Glutamatergic neuron (in vitro differentiated cells): ENCODE measurements around the gene WDR41. TPM values are rescaled to one million over a fixed set of nuclear protein-coding genes. Genes with fewer than 3 reads are reported as not detected.
"Not testable (repeated sequence)": the region's sequence is repeated elsewhere in the genome, so short reads cannot be mapped to it uniquely, and the experiment has no call there.

Experiments
- DNase-seq: peaks from one replicate; pipeline ENCODE4 v3.0.0; 2022
- H3K27ac Mint-ChIP-seq: one replicate; pipeline ENCODE4 v1.8.0; 2020; ENCODE audit warnings: mild to moderate bottlenecking, mixed read lengths, inconsistent platforms; ENCODE audit not compliant: unreplicated experiment
- H3K27me3 Mint-ChIP-seq: one replicate; pipeline ENCODE4 v1.8.0; 2020; ENCODE audit warnings: mild to moderate bottlenecking, moderate library complexity, mixed read lengths, inconsistent platforms; ENCODE audit not compliant: unreplicated experiment
- H3K36me3 Mint-ChIP-seq: one replicate; pipeline ENCODE4 v1.8.0; 2020; ENCODE audit warnings: mild to moderate bottlenecking, mixed read lengths, inconsistent platforms; ENCODE audit not compliant: unreplicated experiment
- H3K4me1 Mint-ChIP-seq: one replicate; pipeline ENCODE4 v1.8.0; 2020; ENCODE audit warnings: mild to moderate bottlenecking, low read depth, mixed read lengths, inconsistent platforms; ENCODE audit not compliant: unreplicated experiment
- H3K4me3 Mint-ChIP-seq: one replicate; pipeline ENCODE4 v1.8.0; 2020; ENCODE audit warnings: mild to moderate bottlenecking, mixed read lengths, inconsistent platforms; ENCODE audit not compliant: unreplicated experiment
- H3K9me3 Mint-ChIP-seq: one replicate; pipeline ENCODE4 v1.8.0; 2020; ENCODE audit warnings: mild to moderate bottlenecking, moderate library complexity, mixed read lengths, inconsistent platforms; ENCODE audit not compliant: unreplicated experiment
- CTCF ChIP-seq: fragments of 200-600 bp; sonication (generic); IDR thresholded peaks from one replicate; pipeline ENCODE4 v1.5.0; 2021; ENCODE audit not compliant: partially characterized antibody, unreplicated experiment
- total RNA-seq: library from RNA; stranded (reverse); fragmentation: NEBNext Ultra II Directional; extraction: Animal tissue kit (Norgen Biotek cat#: 25700); gene quantifications from one replicate; pipeline ENCODE4 v1.2.1, GENCODE V29; 2021; ENCODE audit not compliant: unreplicated experiment

The WDR41 gene
- total RNA-seq, 1 donor from 2014 or later: 49.3 TPM

GRCh38 chr5:77499973-77500372, 7.9 kb upstream of the WDR41 start:
- DNase-seq: no peak
- TF ChIP-seq CTCF: no peak
- H3K27ac Mint-ChIP-seq: no peak overlapping the region
- H3K9me3 Mint-ChIP-seq: peaks cover 4% of the 10 kb centered on the region
- peaks cover 22% of the 10 kb centered on the region for H3K36me3 Mint-ChIP-seq
- no peak overlapping the region for H3K4me3 Mint-ChIP-seq
- no peaks in the 10 kb centered on the region for H3K27me3 Mint-ChIP-seq
- no peaks in the 10 kb centered on the region for H3K4me1 Mint-ChIP-seq

- Mint-ChIP-seq H3K4me1 (no peaks in the 10 kb centered on the region), H3K27me3 (no peaks in the 10 kb centered on the region), H3K27ac (no peak overlapping the region), H3K4me3 (no peak overlapping the region), H3K36me3 (peaks cover 22% of the 10 kb centered on the region), H3K9me3 (peaks cover 4% of the 10 kb centered on the region)
- no peak for TF ChIP-seq CTCF
- DNase-seq: no peak
Observed at GRCh38 chr5:77499441-77499840, 7.3 kb upstream of the WDR41 start.

- H3K27ac Mint-ChIP-seq: no peak overlapping the region
- H3K4me3 Mint-ChIP-seq: no peak overlapping the region
- no peaks in the 10 kb centered on the region for H3K27me3 Mint-ChIP-seq
- H3K36me3 Mint-ChIP-seq: peaks cover 21% of the 10 kb centered on the region
- DNase-seq: no peak
- H3K4me1 Mint-ChIP-seq: no peaks in the 10 kb centered on the region
- no peak for TF ChIP-seq CTCF
- H3K9me3 Mint-ChIP-seq: peaks cover 4% of the 10 kb centered on the region
Observed at GRCh38 chr5:77498952-77499351, 6.8 kb upstream of the WDR41 start.

GRCh38 chr5:77494935-77495334, 2.8 kb upstream of the WDR41 start:
- no peak overlapping the region for H3K27ac Mint-ChIP-seq
- H3K9me3 Mint-ChIP-seq: peaks cover 5% of the 10 kb centered on the region

GRCh38 chr5:77492653-77493000, 511 bp upstream of the WDR41 start:
- peaks cover 4% of the 10 kb centered on the region for H3K27me3 Mint-ChIP-seq
- peak; percentile 29 for TF ChIP-seq CTCF
- DNase-seq: no peak
- H3K36me3 Mint-ChIP-seq: no peaks in the 10 kb centered on the region
- peaks cover 9% of the 10 kb centered on the region for H3K4me1 Mint-ChIP-seq
- peak overlapping the region; percentile 89 for H3K4me3 Mint-ChIP-seq
- peak overlapping the region; percentile 83 for H3K27ac Mint-ChIP-seq
- H3K9me3 Mint-ChIP-seq: peaks cover 5% of the 10 kb centered on the region

More at GRCh38 chr5:77494935-77495334, 2.8 kb upstream of the WDR41 start:
- TF ChIP-seq CTCF: no peak
- H3K27me3 Mint-ChIP-seq: peaks cover 4% of the 10 kb centered on the region
- no peak for DNase-seq
- peaks cover 9% of the 10 kb centered on the region for H3K4me1 Mint-ChIP-seq
- H3K36me3 Mint-ChIP-seq: no peaks in the 10 kb centered on the region
- H3K4me3 Mint-ChIP-seq: no peak overlapping the region

- H3K36me3 Mint-ChIP-seq, DNase-seq, H3K4me1 Mint-ChIP-seq, H3K27me3 Mint-ChIP-seq, H3K27ac Mint-ChIP-seq, H3K9me3 Mint-ChIP-seq: not testable (repeated sequence)
- peak overlapping the region; percentile 96 for H3K4me3 Mint-ChIP-seq
Observed at GRCh38 chr5:77490741-77491344, 1.3 kb downstream of the WDR41 start.
